Measurements from ENCODE around the gene GJB1. TPM values are rescaled to one million over a fixed set of nuclear protein-coding genes. Genes with fewer than 3 reads are reported as not detected.

Gene GJB1
- total RNA-seq, 1 donor from 2014 or later = not detected

DNA sequence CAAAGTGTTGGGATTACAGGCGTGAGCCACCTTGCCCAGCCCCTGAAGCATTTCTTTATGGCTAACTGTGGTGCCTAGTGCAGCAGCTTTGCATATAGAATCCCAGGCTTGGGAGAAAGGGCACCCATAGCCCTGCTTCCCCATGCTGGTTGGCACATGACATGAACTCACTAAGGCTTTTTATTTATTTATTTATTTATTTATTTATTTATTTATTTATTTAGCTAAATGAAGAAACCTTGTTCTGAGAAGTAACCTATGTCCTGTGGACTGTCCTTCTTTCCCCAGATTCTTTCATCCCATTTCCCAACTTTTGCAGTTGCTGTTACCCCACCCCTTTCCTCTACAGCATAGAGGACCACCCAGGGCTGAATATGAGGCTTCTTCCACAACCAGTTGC, 1.9 kb upstream of the GJB1 start:
- intact Hi-C loops (cut with micrococcal nuclease) = no loop called here
- no peaks in the 10 kb centered on the region for H3K27me3 Mint-ChIP-seq (ENCODE audit: low read depth)
- no peak overlapping the region for H3K27ac Mint-ChIP-seq
- no peak overlapping the region for H3K4me3 Mint-ChIP-seq (ENCODE audit: low read depth)
- no peaks in the 10 kb centered on the region for H3K9me3 Mint-ChIP-seq
- H3K4me1 Mint-ChIP-seq (ENCODE audit: low read depth) = peaks cover 3% of the 10 kb centered on the region
- no peaks in the 10 kb centered on the region for H3K36me3 Mint-ChIP-seq (ENCODE audit: low read depth)
- no peak for DNase-seq (ENCODE audit: low spot score)

GRCh38 chrX:71224098-71224708, 1.2 kb downstream of the GJB1 start:
- Mint-ChIP-seq H3K4me1 (ENCODE audit: low read depth) (no peaks in the 10 kb centered on the region), H3K27me3 (ENCODE audit: low read depth) (no peaks in the 10 kb centered on the region), H3K4me3 (ENCODE audit: low read depth) (no peak overlapping the region), H3K9me3 (no peaks in the 10 kb centered on the region), H3K27ac (no peak overlapping the region), H3K36me3 (ENCODE audit: low read depth) (no peaks in the 10 kb centered on the region)
- no peak for DNase-seq (ENCODE audit: low spot score)
- intact Hi-C loops (cut with micrococcal nuclease) = no loop called here

GRCh38 chrX:71225009-71225408, 2.0 kb downstream of the GJB1 start:
- Mint-ChIP-seq H3K36me3 (ENCODE audit: low read depth) (no peaks in the 10 kb centered on the region), H3K27me3 (ENCODE audit: low read depth) (no peaks in the 10 kb centered on the region), H3K27ac (no peak overlapping the region), H3K4me3 (ENCODE audit: low read depth) (no peak overlapping the region), H3K4me1 (ENCODE audit: low read depth) (no peaks in the 10 kb centered on the region), H3K9me3 (no peaks in the 10 kb centered on the region)
- intact Hi-C loops (cut with micrococcal nuclease) = no loop called here
- DNase-seq (ENCODE audit: low spot score) = no peak

- Mint-ChIP-seq H3K9me3 (no peaks in the 10 kb centered on the region), H3K27me3 (ENCODE audit: low read depth) (no peaks in the 10 kb centered on the region), H3K36me3 (ENCODE audit: low read depth) (no peaks in the 10 kb centered on the region), H3K4me3 (ENCODE audit: low read depth) (no peak overlapping the region), H3K4me1 (ENCODE audit: low read depth) (no peaks in the 10 kb centered on the region), H3K27ac (no peak overlapping the region)
- DNase-seq (ENCODE audit: low spot score) = no peak
- intact Hi-C loops (cut with micrococcal nuclease) = no loop called here
Measured at GRCh38 chrX:71225676-71226075, 2.7 kb downstream of the GJB1 start.

GRCh38 chrX:71227370-71228062, 4.5 kb downstream of the GJB1 start:
- DNase-seq (ENCODE audit: low spot score) = no peak
- intact Hi-C loops (cut with micrococcal nuclease) = no loop called here
- Mint-ChIP-seq H3K27me3 (ENCODE audit: low read depth) (no peaks in the 10 kb centered on the region), H3K9me3 (no peaks in the 10 kb centered on the region), H3K4me1 (ENCODE audit: low read depth) (no peaks in the 10 kb centered on the region), H3K36me3 (ENCODE audit: low read depth) (no peaks in the 10 kb centered on the region), H3K4me3 (ENCODE audit: low read depth) (no peak overlapping the region), H3K27ac (no peak overlapping the region)

DNA sequence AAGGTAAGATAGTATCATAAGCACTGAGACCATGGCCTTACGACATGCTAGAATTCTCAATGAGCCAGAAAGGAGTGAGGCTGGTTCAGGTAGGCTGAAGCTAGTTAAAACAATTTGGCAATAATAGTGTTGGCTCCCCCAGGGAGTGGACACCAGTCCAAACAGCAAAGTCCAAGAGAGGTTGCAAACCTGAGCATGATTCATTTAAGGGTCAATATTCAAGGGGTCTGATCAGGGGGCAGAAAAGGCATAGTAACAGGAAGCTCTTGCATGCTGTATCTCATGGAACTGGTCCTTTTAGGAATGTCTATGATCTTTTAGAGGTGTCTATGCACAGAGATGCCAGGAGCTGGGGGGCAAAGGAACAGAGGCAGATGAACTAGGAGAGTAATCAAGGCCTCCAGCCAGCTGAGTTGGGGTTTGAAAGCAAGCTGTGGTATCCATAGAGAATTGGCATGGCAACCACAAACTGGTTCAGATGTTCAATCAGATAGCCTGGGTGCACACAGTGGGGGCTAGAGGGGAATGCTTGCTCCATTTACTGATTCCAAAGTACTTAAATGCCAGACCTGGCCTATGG, 5.1 kb downstream of the GJB1 start:
- no peak overlapping the region for H3K4me3 Mint-ChIP-seq (ENCODE audit: low read depth)

DNA sequence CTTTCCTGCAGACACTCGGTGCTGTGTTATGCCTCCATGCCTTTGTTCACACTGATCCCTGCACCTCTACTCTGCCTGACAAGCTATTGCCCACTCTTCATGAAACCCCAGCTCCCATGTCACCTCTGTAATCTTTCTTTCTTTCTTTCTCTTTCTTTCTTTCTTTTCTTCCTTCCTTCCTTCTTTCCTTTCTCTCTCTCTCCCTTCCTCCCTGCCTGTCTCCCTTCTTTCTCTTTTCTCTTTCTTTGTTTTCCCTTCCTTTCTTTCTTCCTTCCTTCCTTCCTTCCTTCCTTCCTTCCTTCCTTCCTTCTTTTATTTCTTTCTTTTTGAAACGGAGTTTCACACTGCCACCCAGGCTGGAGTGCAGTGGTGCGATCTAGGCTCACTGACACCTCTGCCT, 12.5 kb downstream of the GJB1 start:
- no peak overlapping the region for H3K4me3 Mint-ChIP-seq (ENCODE audit: low read depth)
- intact Hi-C loops (cut with micrococcal nuclease) = no loop called here
- H3K27ac Mint-ChIP-seq = no peak overlapping the region
- no peaks in the 10 kb centered on the region for H3K4me1 Mint-ChIP-seq (ENCODE audit: low read depth)
- no peaks in the 10 kb centered on the region for H3K9me3 Mint-ChIP-seq
- H3K27me3 Mint-ChIP-seq (ENCODE audit: low read depth) = no peaks in the 10 kb centered on the region
- DNase-seq (ENCODE audit: low spot score) = no peak
- peaks cover 8% of the 10 kb centered on the region for H3K36me3 Mint-ChIP-seq (ENCODE audit: low read depth)

More for the DNA sequence above, 5.1 kb downstream of the GJB1 start:
- Mint-ChIP-seq H3K27ac (no peak overlapping the region), H3K4me1 (ENCODE audit: low read depth) (no peaks in the 10 kb centered on the region), H3K27me3 (ENCODE audit: low read depth) (no peaks in the 10 kb centered on the region), H3K36me3 (ENCODE audit: low read depth) (no peaks in the 10 kb centered on the region), H3K9me3 (no peaks in the 10 kb centered on the region)
- intact Hi-C loops (cut with micrococcal nuclease) = no loop called here
- DNase-seq (ENCODE audit: low spot score) = no peak

DNA sequence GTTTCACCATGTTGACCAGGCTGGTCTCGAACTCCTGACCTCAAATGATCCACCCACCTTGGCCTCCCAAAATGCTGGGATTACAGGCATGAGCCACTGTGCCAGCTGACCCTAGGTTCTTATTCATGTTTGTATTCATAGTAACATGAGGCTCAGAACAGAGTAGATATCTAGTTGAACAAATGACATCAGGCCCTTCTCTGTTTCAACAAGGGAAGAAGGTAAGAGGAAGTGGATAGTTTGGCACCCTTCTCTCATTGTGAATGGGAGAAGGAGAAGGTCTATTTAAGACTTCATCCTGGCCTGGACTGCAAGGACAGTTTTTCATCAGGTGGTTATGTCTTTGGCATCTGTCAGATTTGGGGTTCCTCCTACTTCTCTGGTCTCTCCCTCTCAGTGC, 13.8 kb downstream of the GJB1 start:
- Mint-ChIP-seq H3K4me1 (ENCODE audit: low read depth) (no peaks in the 10 kb centered on the region), H3K27ac (no peak overlapping the region), H3K36me3 (ENCODE audit: low read depth) (peaks cover 20% of the 10 kb centered on the region), H3K4me3 (ENCODE audit: low read depth) (no peak overlapping the region), H3K9me3 (no peaks in the 10 kb centered on the region), H3K27me3 (ENCODE audit: low read depth) (no peaks in the 10 kb centered on the region)
- no peak for DNase-seq (ENCODE audit: low spot score)
- intact Hi-C loops (cut with micrococcal nuclease) = no loop called here

DNA sequence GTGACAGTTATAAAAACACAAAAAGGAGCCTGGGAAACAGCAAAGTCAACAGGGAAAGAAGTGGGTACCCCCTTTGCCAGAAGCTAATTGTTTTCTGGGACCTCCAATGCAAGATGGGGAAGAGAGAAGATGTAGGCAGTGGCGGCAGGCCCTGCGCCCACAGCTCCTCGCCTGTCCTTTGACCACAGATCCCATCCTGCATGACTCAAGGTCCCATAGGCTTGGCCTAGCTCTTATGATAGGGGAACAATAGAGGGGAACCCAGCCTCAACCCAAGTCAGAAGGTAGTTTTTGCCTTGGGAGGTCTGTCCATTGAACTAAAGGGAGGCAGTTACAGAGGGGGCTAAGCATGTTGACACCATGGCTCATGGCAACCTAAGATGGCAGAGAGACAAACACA, 16.8 kb downstream of the GJB1 start:
- Mint-ChIP-seq H3K36me3 (ENCODE audit: low read depth) (peaks cover 48% of the 10 kb centered on the region), H3K27me3 (ENCODE audit: low read depth) (no peaks in the 10 kb centered on the region), H3K27ac (no peak overlapping the region), H3K9me3 (no peaks in the 10 kb centered on the region), H3K4me3 (ENCODE audit: low read depth) (no peak overlapping the region), H3K4me1 (ENCODE audit: low read depth) (no peaks in the 10 kb centered on the region)
- intact Hi-C loops (cut with micrococcal nuclease) = no loop called here
- no peak for DNase-seq (ENCODE audit: low spot score)

- Mint-ChIP-seq H3K9me3 (no peaks in the 10 kb centered on the region), H3K27ac (no peak overlapping the region), H3K4me3 (ENCODE audit: low read depth) (no peak overlapping the region), H3K27me3 (ENCODE audit: low read depth) (no peaks in the 10 kb centered on the region), H3K36me3 (ENCODE audit: low read depth) (peaks cover 58% of the 10 kb centered on the region), H3K4me1 (ENCODE audit: low read depth) (no peaks in the 10 kb centered on the region)
- no peak for DNase-seq (ENCODE audit: low spot score)
- intact Hi-C loops (cut with micrococcal nuclease) = no loop called here
Measured at GRCh38 chrX:71241301-71241700, 18.3 kb downstream of the GJB1 start.

GRCh38 chrX:71244359-71245128, 21.5 kb downstream of the GJB1 start:
- H3K4me1 Mint-ChIP-seq (ENCODE audit: low read depth) = no peaks in the 10 kb centered on the region
- peaks cover 78% of the 10 kb centered on the region for H3K36me3 Mint-ChIP-seq (ENCODE audit: low read depth)
- DNase-seq (ENCODE audit: low spot score) = no peak
- no peaks in the 10 kb centered on the region for H3K27me3 Mint-ChIP-seq (ENCODE audit: low read depth)
- H3K4me3 Mint-ChIP-seq (ENCODE audit: low read depth) = no peak overlapping the region
- no peaks in the 10 kb centered on the region for H3K9me3 Mint-ChIP-seq
- no peak overlapping the region for H3K27ac Mint-ChIP-seq
- intact Hi-C loops (cut with micrococcal nuclease) = no loop called here

DNA sequence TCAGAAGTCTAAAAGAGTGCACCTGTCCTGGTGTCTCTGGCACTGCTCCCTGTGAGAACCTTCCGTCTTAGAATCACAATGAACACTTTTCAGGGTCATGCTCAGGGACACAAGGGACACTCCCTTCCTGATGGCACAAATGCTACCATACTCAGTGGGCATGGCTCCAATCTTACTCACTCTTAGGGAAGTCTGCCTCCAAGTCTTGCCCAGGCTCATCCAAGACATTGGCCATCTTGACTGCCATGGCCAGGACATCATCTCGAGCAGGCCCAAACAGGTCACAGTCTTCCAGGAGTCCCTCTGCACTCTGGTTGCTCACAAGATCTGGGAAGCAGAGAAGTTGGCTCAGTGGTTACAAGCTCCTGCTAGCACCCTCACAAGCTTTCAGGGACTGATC, 22.1 kb downstream of the GJB1 start:
- Mint-ChIP-seq H3K9me3 (no peaks in the 10 kb centered on the region), H3K27ac (no peak overlapping the region), H3K36me3 (ENCODE audit: low read depth) (peaks cover 79% of the 10 kb centered on the region), H3K4me3 (ENCODE audit: low read depth) (no peak overlapping the region), H3K27me3 (ENCODE audit: low read depth) (no peaks in the 10 kb centered on the region), H3K4me1 (ENCODE audit: low read depth) (no peaks in the 10 kb centered on the region)
- intact Hi-C loops (cut with micrococcal nuclease) = no loop called here
- DNase-seq (ENCODE audit: low spot score) = no peak

- Mint-ChIP-seq H3K9me3 (no peaks in the 10 kb centered on the region), H3K4me1 (ENCODE audit: low read depth) (peaks cover 27% of the 10 kb centered on the region), H3K4me3 (ENCODE audit: low read depth) (peak overlapping the region; percentile 88), H3K27me3 (ENCODE audit: low read depth) (no peaks in the 10 kb centered on the region), H3K27ac (peak overlapping the region; percentile 35), H3K36me3 (ENCODE audit: low read depth) (peaks cover 34% of the 10 kb centered on the region)
- intact Hi-C loops (cut with micrococcal nuclease) = no loop called here
- DNase-seq (ENCODE audit: low spot score) = no peak
Measured at GRCh38 chrX:71250841-71251240, 27.8 kb downstream of the GJB1 start.
